Hepatocyte (in vitro differentiated cells): ENCODE measurements around the gene CBY1. TPM values are rescaled to one million over a fixed set of nuclear protein-coding genes. Genes with fewer than 3 reads are reported as not detected.

Experiments
- DNase-seq: peaks from one replicate; pipeline ENCODE4 v3.0.0-alpha.2; 2016; ENCODE audit warnings: low spot score
- H2AFZ ChIP-seq: fragments of 200-600 bp; sonication (generic); 2 replicates; pipeline ENCODE4 v1.6.0; 2016; ENCODE audit warnings: antibody characterized with exemption, mild to moderate bottlenecking
- H3K27ac ChIP-seq: fragments of 200-600 bp; sonication (generic); 2 replicates; pipeline ENCODE4 v1.5.1; 2016; ENCODE audit warnings: mild to moderate bottlenecking
- H3K27me3 ChIP-seq: fragments of 200-600 bp; sonication (generic); 2 replicates; pipeline ENCODE4 v1.6.1; 2016
- H3K36me3 ChIP-seq: fragments of 200-600 bp; sonication (generic); replicated peaks from 2 replicates; pipeline ENCODE4 v1.5.1; 2016; ENCODE audit warnings: low read depth; ENCODE audit not compliant: insufficient read depth
- H3K4me1 ChIP-seq: fragments of 200-600 bp; sonication (generic); 2 replicates; pipeline ENCODE4 v1.5.1; 2016; ENCODE audit warnings: mild to moderate bottlenecking, moderate library complexity; ENCODE audit not compliant: insufficient read depth
- H3K4me2 ChIP-seq: fragments of 200-600 bp; sonication (generic); 2 replicates; pipeline ENCODE4 v1.6.0; 2016
- H3K4me3 ChIP-seq: fragments of 200-600 bp; sonication (generic); 2 replicates; pipeline ENCODE4 v1.5.1; 2016; ENCODE audit warnings: mild to moderate bottlenecking
- H3K79me2 ChIP-seq: fragments of 200-600 bp; sonication (generic); 2 replicates; pipeline ENCODE4 v1.6.0; 2017; ENCODE audit warnings: mild to moderate bottlenecking
- H3K9me2 ChIP-seq: fragments of 200-600 bp; sonication (generic); replicated peaks from 2 replicates; pipeline ENCODE4 v1.6.0; 2017; ENCODE audit warnings: mild to moderate bottlenecking; ENCODE audit not compliant: insufficient read depth
- H3K9me3 ChIP-seq: fragments of 200-600 bp; sonication (generic); 2 replicates; pipeline ENCODE4 v1.5.1; 2016; ENCODE audit warnings: low read depth, mild to moderate bottlenecking
- H4K20me1 ChIP-seq: fragments of 200-600 bp; sonication (generic); 2 replicates; pipeline ENCODE4 v1.6.0; 2016; ENCODE audit warnings: mild to moderate bottlenecking; ENCODE audit not compliant: insufficient read depth, poor library complexity, severe bottlenecking
- EZH2 ChIP-seq: fragments of 200-600 bp; sonication (generic); IDR thresholded peaks from 2 replicates; pipeline ENCODE4 v1.6.1; 2016; ENCODE audit warnings: antibody characterized with exemption, mild to moderate bottlenecking, borderline replicate concordance
- EZH2phosphoT487 ChIP-seq: fragments of 200-600 bp; sonication (generic); IDR thresholded peaks from one replicate; pipeline ENCODE4 v1.6.1; 2018; ENCODE audit warnings: antibody characterized with exemption, mild to moderate bottlenecking, low read depth, moderate library complexity; ENCODE audit not compliant: unreplicated experiment, severe bottlenecking
- WGBS: methylation state at CpG from one replicate; pipeline ENCODE4 v1.1.6; 2016; ENCODE audit warnings: low lambda C conversion rate; ENCODE audit errors: missing lambda C conversion rate; 5-methylcytosine and 5-hydroxymethylcytosine counted together
- polyA plus RNA-seq: library from polyadenylated mRNA; unstranded; fragments of >200 nt; fragmentation: Nextera tagmentation; extraction: Ambion mirVana; gene quantifications from 2 replicates; pipeline ENCODE4 v1.2.1, GENCODE V29; 2016
- total RNA-seq: library from RNA; depleted of rRNA; stranded (reverse); fragments of >200 nt; gene quantifications from 2 replicates; pipeline ENCODE4 v1.2.3, GENCODE V29; 2014
- TF ChIP-seq, protein P1 (sequence below): fragments of 200-600 bp; sonication (generic); IDR thresholded peaks from 2 replicates; pipeline ENCODE4 v1.5.1; 2016; ENCODE audit warnings: antibody characterized with exemption, mild to moderate bottlenecking; ENCODE audit not compliant: poor library complexity

CBY1 gene
- total and polyA plus RNA-seq, 2 experiments from 2014 or later: 19.7 to 35.8 TPM

DNA sequence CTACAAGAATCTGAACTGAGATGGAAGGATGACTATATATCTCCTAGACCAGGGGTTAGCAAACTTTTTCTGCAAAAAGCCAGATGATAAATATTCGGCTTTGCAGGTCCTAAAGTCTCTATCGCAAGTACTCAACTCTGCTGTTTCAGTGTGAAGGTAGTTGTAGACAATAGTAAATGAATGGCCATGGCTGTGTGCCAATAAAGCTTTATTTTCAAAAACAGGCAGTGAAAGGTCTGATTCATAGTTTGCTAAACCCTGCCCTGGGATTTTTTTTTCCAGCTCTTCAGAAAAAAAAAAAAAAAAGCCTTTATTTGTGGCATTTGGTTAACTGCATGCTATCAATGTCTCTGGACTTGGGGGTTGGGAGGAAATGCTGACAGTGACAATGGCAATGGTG, 37.8 kb upstream of the CBY1 start:
- Histone ChIP-seq H3K27ac (no peak overlapping the region), H3K4me2 (no peak overlapping the region), H3K4me1 (no peaks in the 10 kb centered on the region), H3K9me2 (no peaks in the 10 kb centered on the region), H2AFZ (no peak overlapping the region), H3K79me2 (no peaks in the 10 kb centered on the region), H3K36me3 (no peaks in the 10 kb centered on the region), H3K9me3 (no peaks in the 10 kb centered on the region), H3K27me3 (no peaks in the 10 kb centered on the region), H4K20me1 (no peaks in the 10 kb centered on the region), H3K4me3 (no peak overlapping the region)
- 96% methylated on average over 2 of the region's 2 CpGs for WGBS
- TF ChIP-seq EZH2 (no peak), EZH2phosphoT487 (no peak)
- TF ChIP-seq, protein P1, sequence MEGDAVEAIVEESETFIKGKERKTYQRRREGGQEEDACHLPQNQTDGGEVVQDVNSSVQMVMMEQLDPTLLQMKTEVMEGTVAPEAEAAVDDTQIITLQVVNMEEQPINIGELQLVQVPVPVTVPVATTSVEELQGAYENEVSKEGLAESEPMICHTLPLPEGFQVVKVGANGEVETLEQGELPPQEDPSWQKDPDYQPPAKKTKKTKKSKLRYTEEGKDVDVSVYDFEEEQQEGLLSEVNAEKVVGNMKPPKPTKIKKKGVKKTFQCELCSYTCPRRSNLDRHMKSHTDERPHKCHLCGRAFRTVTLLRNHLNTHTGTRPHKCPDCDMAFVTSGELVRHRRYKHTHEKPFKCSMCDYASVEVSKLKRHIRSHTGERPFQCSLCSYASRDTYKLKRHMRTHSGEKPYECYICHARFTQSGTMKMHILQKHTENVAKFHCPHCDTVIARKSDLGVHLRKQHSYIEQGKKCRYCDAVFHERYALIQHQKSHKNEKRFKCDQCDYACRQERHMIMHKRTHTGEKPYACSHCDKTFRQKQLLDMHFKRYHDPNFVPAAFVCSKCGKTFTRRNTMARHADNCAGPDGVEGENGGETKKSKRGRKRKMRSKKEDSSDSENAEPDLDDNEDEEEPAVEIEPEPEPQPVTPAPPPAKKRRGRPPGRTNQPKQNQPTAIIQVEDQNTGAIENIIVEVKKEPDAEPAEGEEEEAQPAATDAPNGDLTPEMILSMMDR: no peak
- no peak for DNase-seq

DNA sequence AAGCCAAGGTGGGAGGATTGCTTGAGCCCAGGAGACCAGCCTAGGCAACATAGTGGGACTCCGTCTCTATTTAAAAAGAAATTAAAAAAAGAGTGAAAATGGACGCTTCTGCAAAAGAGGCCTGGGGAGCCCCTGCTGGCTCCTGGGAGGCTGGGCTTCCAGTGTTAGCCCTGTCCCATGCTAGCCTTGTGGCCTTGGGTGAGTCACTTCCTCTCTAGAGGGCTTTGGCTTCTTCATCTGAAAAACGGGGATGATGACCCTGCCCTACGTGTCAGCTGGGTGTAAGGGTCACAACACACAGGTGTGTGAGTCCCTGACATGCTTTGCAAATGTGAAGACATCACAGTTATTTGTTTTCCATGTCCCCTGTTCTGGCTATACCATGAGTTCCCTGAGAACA, 33.1 kb upstream of the CBY1 start:
- Histone ChIP-seq H3K4me2 (no peak overlapping the region), H3K9me2 (no peaks in the 10 kb centered on the region), H3K9me3 (no peaks in the 10 kb centered on the region), H3K27ac (no peak overlapping the region), H3K4me3 (no peak overlapping the region), H4K20me1 (no peaks in the 10 kb centered on the region), H3K4me1 (no peaks in the 10 kb centered on the region), H3K27me3 (no peaks in the 10 kb centered on the region), H2AFZ (no peak overlapping the region), H3K36me3 (no peaks in the 10 kb centered on the region), H3K79me2 (no peaks in the 10 kb centered on the region)
- TF ChIP-seq EZH2: no peak
- TF ChIP-seq, protein P1: no peak
- no peak for TF ChIP-seq EZH2phosphoT487
- no peak for DNase-seq
- 82% methylated on average over 4 of the region's 4 CpGs for WGBS

DNA sequence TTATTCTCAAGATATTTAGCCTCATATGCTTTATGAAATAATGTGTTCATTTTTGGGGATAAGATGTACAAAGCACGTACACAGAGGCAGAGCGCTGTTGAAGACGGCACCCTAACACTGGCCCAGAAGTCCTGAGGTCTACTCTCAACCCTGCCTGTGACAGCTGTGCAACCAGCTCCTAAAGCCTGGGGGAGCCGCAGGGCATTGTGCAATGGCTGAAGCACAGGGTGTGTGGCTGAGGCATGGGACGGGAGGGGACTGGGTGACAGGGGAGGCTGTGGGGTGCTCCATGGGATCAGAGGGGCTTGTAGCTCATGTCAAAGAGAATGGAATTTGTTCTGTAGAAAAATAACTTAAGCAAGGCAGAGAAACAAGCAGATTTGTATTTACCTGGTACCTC, 28.0 kb upstream of the CBY1 start:
- TF ChIP-seq EZH2: no peak
- no peak for TF ChIP-seq EZH2phosphoT487
- TF ChIP-seq, protein P1: no peak
- H3K9me2 ChIP-seq: no peaks in the 10 kb centered on the region
- no peak overlapping the region for H3K4me2 ChIP-seq
- H3K79me2 ChIP-seq: no peaks in the 10 kb centered on the region
- no peaks in the 10 kb centered on the region for H3K36me3 ChIP-seq
- no peaks in the 10 kb centered on the region for H3K4me1 ChIP-seq
- H4K20me1 ChIP-seq: no peaks in the 10 kb centered on the region
- no peak overlapping the region for H3K4me3 ChIP-seq
- no peak overlapping the region for H3K27ac ChIP-seq
- WGBS: 90% methylated on average over 5 of the region's 5 CpGs
- DNase-seq: no peak
- no peaks in the 10 kb centered on the region for H3K27me3 ChIP-seq
- H2AFZ ChIP-seq: no peak overlapping the region
- H3K9me3 ChIP-seq: no peaks in the 10 kb centered on the region

DNA sequence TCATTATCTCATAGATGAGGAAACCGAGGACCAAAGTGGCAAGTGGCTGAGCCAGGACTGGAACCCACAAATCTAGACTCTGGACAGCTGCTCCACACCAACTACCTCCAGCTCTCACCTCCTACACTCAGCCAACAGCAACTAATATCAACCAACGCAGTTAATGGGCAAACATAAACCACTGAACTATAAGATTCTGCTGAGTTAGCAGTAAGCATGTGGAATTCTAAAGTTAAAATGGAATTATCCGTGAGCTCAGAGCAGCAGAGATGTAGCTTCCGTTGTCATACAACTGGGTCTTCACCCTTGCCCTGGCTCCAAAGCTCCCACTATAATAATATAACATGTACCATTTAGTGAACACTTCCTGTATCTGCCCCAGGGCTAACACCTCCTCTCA, 27.3 kb upstream of the CBY1 start:
- H3K9me2 ChIP-seq: no peaks in the 10 kb centered on the region
- no peak overlapping the region for H2AFZ ChIP-seq
- H3K36me3 ChIP-seq: no peaks in the 10 kb centered on the region
- WGBS: 99% methylated on average over 4 of the region's 4 CpGs
- H3K27ac ChIP-seq: no peak overlapping the region
- H3K9me3 ChIP-seq: no peaks in the 10 kb centered on the region
- no peak for TF ChIP-seq EZH2phosphoT487
- TF ChIP-seq, protein P1: no peak
- no peaks in the 10 kb centered on the region for H4K20me1 ChIP-seq
- no peaks in the 10 kb centered on the region for H3K79me2 ChIP-seq
- H3K4me3 ChIP-seq: no peak overlapping the region
- no peaks in the 10 kb centered on the region for H3K4me1 ChIP-seq
- DNase-seq: no peak
- H3K27me3 ChIP-seq: no peaks in the 10 kb centered on the region
- H3K4me2 ChIP-seq: no peak overlapping the region
